Endothelial cell of hepatic sinusoid (primary cell): ENCODE data around the gene MAP4K5.

Experiments used
- in situ Hi-C: cut with HindIII; loops from 2 replicates; pipeline ENCODE4 v1.10.0; 2017; ENCODE audit warnings: low sequenced_read_pairs

MAP4K5 gene

GRCh38 chr14:50488521-50488920, 43.8 kb downstream of the MAP4K5 start:
- in situ Hi-C loops = no loop called here

- in situ Hi-C loops = no loop called here
Observed at GRCh38 chr14:50479041-50479440, 53.3 kb downstream of the MAP4K5 start.

DNA sequence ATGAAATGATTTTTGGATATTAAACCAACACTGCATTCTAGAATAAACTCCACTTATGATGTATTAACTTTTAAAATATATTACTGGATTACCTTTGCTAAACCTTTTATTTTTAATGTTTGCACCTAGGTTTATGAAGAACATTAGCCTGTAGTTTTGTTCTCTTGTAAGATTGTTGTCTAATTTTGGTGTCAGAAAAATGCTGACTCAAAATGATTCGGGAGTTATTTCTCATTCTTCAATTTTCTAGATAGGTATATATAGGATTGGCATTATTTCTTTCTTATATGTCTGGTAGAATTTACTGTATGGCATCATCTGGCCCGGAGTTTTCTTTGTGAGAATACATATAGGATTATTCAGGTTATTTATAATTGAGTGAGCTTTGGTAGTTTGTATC, 54.6 kb downstream of the MAP4K5 start:
- in situ Hi-C loops = no loop called here

GRCh38 chr14:50476134-50476533, 56.2 kb downstream of the MAP4K5 start:
- in situ Hi-C loops = no loop called here

DNA sequence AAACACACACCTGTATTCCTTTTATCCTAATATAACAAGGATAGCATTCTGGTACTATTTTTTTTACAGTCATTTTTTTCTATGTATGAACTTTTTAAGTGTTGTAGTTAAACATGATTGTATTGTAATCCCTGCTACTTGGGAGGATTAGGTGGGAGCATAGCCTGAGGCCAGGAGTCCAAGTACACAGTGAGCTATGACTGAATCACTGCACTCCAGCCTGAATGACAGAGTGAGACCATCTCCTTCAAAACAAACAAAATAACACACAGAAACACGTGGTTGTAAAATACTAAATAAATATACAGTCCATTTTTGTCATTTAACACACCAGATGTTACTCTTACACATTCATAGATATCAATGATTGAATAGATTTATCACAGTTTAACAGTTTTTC, 56.9 kb downstream of the MAP4K5 start:
- in situ Hi-C loops = no loop called here

GRCh38 chr14:50471838-50472465, 60.4 kb downstream of the MAP4K5 start:
- in situ Hi-C loops = no loop called here

- in situ Hi-C loops = no loop called here
Observed at GRCh38 chr14:50469982-50470381, 62.4 kb downstream of the MAP4K5 start.

DNA sequence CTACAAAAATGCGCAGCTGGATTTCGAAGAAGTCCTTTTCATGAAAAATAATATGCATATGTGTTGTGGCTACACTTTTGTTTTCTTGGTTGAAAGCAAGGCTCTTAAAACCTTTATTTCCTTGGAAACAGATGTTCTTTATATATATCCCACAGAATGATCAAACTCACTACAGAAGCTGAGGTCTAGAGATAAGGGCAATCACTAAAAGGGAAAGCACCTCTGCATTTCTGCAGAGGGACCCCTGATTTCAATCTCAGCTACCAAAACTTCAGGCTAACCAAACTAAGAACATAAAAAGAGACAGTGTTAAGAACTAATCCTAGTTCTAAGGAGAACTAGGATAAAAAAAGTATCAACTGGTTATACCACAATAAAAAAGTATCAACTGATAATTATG, 70.3 kb downstream of the MAP4K5 start:
- in situ Hi-C loops = no loop called here

DNA sequence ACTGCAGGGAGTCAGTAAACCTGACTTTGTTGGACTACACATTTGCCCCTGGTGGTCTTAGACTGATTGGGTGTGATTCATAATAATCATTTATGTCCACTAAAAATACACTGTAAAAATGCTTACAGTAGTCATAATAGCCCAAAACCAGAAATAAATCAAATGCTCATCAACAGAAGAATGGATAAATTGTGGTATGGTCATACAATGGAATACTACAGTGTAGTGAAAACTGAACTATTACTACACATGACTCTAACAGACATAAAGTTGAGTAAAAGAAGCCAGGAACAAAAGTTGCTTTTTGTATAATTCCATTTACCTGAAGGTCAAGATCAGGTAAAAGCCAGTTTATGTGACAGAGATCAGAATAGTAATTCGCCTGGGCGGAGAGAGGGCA, 78.5 kb downstream of the MAP4K5 start:
- in situ Hi-C loops = no loop called here

DNA sequence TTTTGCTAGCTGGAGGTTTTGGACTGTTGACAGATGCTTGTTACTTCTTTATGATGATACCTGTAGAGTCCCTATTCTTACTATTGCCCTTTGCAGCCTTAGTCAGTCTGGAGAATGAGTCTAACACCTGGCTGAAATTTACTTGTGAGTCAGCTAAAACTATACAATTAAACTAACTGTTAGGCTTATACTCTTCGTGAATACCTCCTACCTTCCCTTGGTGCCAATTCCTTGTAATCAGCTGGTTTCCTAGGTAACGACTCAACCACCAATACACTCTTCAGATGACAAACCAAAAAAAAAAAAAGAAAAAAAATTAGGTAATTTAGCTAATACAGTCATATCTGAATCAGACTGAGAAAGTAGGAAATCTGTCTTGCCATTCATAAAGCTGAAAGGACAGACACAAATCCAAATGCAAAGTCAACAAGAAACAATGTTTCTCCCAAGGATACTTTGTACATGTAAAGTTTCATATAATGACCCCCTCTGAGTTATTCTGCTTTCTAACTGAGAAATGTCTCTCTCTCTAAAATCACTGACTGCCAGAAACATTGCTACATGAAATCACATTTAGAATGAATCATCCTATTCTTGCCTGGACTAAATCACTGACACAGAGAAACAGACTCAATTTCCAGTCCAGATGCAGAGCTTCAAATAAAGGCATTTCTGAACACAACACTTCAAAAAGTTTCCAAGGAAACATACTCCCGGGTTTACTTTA, 79.2 kb downstream of the MAP4K5 start:
- in situ Hi-C loops = no loop called here

GRCh38 chr14:50452296-50452695, 80.1 kb downstream of the MAP4K5 start:
- in situ Hi-C loops = no loop called here

DNA sequence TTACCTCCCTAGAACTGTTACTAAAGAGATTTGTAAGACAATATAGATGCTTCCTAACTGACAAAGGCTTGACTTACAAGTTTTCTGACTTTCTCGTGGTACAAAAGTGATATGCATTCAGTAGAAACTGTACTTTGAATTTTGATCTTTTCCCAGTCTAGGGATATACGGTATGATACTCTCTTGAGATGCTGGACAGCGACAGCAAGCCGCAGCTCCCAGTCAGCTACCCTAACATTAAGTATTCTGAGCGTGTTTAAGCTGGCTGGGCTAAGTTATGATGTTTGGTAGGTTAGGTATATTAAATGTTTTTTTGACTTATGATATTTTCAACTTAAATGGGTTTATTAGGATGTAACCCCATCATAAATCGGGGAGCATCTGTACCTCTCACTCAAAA, 80.5 kb downstream of the MAP4K5 start:
- in situ Hi-C loops = no loop called here

DNA sequence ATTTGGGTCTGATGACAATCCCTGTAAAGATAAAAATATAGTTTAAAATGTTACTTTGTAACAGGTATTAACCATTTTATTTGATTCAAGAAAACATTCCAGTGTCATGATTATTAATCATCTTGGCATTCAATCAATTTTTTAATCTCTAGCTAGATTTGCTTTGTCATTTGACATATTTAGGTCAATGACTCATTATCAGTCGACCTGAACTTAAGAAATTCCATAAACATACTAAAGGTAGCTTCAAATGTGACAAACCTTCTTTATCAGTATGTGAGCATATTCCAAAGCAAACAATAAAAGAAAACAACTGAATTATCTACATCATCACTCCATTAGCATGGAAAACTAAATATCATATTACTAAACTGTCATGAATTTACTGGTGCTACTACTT, 84.9 kb downstream of the MAP4K5 start:
- in situ Hi-C loops = no loop called here

- in situ Hi-C loops = loop anchor here (10.0 kb wide), 1 partner anchor 110 kb away; no protein-coding TSS in a partner anchor
Observed at GRCh38 chr14:50434528-50434927, 97.8 kb downstream of the MAP4K5 start.

- in situ Hi-C loops = loop anchor here (10.0 kb wide), 1 partner anchor 107 kb away; no protein-coding TSS in a partner anchor
Observed at GRCh38 chr14:50432131-50432530, 100.2 kb downstream of the MAP4K5 start.

- in situ Hi-C loops = no loop called here
Observed at GRCh38 chr14:50425816-50426215, 106.6 kb downstream of the MAP4K5 start.

DNA sequence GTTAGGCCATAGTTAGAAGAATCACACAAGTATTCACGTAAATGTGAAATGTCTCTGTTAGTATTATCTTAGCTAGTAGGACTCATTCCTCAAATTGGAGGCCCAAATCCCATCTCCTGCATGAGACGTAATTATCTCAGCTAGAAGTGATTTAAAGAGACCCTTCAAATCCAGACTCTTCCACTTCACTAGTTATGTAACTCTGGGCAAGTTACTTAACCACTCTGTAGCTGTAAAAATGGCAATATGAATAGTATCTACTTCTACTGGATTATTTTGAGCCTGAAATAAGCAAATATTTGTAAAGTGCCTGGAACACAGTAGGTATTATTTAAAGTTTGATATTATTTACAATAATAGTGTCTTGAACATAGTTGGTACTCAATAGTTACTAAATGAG, 107.3 kb downstream of the MAP4K5 start:
- in situ Hi-C loops = no loop called here

DNA sequence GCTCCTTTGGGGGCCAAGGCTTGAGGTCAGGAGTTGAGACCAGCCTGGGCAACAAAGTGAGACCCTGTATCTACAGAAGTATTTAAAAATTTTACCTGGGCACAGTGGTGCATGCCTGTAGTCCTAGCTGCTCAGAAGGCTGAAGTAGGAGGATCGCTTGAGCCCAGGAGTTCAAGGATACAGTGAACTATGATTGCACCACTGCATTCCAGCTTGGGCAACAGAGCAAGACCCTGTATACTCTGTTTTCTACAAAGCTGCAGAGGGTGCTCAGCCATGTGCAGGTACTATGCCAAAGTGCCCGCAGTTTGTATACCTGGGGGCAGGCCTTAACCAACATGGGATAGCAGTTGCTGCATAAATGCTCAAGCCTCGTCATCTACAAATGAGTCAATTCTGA, 108.8 kb downstream of the MAP4K5 start:
- in situ Hi-C loops = no loop called here

- in situ Hi-C loops = no loop called here
Observed at GRCh38 chr14:50421499-50421898, 110.9 kb downstream of the MAP4K5 start.

GRCh38 chr14:50417853-50418252, 114.5 kb downstream of the MAP4K5 start:
- in situ Hi-C loops = no loop called here

- in situ Hi-C loops = no loop called here
Observed at GRCh38 chr14:50410921-50411320, 121.4 kb downstream of the MAP4K5 start.

- in situ Hi-C loops = no loop called here
Observed at GRCh38 chr14:50410071-50410470, 122.3 kb downstream of the MAP4K5 start.
